ENCODE results near the gene AKR1B15. TPM values are rescaled to one million over a fixed set of nuclear protein-coding genes. Genes with fewer than 3 reads are reported as not detected.
"Not testable (repeated sequence)": the region's sequence is repeated elsewhere in the genome, so short reads cannot be mapped to it uniquely, and the experiment has no call there.

AKR1B15 gene
- total RNA-seq, 4 donors from 2014 or later: not detected

DNA sequence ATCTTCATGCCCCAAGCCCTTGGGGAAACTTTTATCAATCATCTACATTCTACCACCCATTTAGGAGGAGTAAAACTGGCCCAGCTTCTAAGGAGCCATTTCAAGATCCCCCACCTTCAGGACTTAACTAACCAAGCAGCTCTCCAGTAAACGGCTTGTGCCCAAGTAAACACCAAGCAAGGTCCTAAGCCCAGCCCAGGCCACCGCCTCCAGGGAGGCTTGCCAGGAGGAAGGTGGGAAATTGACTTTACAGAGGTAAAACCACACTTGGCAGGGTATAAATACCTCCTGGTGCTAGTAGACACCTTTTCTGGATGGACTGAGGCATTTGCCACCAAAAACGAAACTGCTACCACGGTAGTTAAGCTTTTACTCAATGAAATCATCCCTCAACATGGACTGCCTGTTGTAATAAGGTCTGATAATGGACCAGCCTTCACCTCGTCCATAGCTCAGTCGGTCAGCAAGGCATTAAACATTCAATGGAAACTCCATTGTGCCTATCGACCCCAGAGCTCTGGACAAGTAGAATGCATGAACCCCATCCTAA lies 5.6 kb downstream of the AKR1B15 start:
- Histone ChIP-seq H3K27ac (no peak overlapping the region), H3K36me3 (no peaks in the 10 kb centered on the region), H3K4me1 (no peaks in the 10 kb centered on the region), H3K9me3 (no peaks in the 10 kb centered on the region), H3K27me3 (no peaks in the 10 kb centered on the region), H3K4me3 (no peak overlapping the region)
- DNase-seq: no peak
- intact Hi-C loops (cut with DNase I; ENCODE audit: low total_unique reads): no loop called here
- TF ChIP-seq, protein P1, sequence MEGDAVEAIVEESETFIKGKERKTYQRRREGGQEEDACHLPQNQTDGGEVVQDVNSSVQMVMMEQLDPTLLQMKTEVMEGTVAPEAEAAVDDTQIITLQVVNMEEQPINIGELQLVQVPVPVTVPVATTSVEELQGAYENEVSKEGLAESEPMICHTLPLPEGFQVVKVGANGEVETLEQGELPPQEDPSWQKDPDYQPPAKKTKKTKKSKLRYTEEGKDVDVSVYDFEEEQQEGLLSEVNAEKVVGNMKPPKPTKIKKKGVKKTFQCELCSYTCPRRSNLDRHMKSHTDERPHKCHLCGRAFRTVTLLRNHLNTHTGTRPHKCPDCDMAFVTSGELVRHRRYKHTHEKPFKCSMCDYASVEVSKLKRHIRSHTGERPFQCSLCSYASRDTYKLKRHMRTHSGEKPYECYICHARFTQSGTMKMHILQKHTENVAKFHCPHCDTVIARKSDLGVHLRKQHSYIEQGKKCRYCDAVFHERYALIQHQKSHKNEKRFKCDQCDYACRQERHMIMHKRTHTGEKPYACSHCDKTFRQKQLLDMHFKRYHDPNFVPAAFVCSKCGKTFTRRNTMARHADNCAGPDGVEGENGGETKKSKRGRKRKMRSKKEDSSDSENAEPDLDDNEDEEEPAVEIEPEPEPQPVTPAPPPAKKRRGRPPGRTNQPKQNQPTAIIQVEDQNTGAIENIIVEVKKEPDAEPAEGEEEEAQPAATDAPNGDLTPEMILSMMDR (IDR thresholded peaks at IDR 0.05): no peak

DNA sequence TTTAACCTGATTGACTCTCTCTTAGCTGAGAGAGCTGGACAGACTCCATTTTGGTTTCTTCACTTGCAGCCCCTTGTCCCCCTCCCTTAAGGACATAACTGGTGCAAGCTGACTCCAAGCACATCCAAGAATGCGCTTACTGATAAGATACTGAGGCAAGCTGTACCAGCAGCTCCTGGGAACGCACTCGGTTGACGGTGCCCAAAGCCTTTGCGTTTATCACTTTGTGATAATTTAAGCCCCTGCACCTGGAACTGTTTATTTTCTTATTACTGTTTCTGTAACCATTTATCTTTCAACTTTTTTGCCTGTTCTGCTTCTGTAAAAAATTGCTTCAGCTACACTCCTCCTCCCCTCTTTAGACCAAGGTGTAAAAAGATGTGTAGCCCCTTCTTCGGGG lies 8.5 kb downstream of the AKR1B15 start:
- H3K27ac ChIP-seq: no peak overlapping the region
- no peaks in the 10 kb centered on the region for H3K9me3 ChIP-seq
- no peaks in the 10 kb centered on the region for H3K36me3 ChIP-seq
- H3K27me3 ChIP-seq: no peaks in the 10 kb centered on the region
- no peaks in the 10 kb centered on the region for H3K4me1 ChIP-seq
- DNase-seq: no peak
- no peak overlapping the region for H3K4me3 ChIP-seq
- no peak for TF ChIP-seq POLR2A (IDR thresholded peaks at IDR 0.05)
- TF ChIP-seq, protein P1 (IDR thresholded peaks at IDR 0.05): no peak
- intact Hi-C loops (cut with DNase I; ENCODE audit: low total_unique reads): no loop called here

DNA sequence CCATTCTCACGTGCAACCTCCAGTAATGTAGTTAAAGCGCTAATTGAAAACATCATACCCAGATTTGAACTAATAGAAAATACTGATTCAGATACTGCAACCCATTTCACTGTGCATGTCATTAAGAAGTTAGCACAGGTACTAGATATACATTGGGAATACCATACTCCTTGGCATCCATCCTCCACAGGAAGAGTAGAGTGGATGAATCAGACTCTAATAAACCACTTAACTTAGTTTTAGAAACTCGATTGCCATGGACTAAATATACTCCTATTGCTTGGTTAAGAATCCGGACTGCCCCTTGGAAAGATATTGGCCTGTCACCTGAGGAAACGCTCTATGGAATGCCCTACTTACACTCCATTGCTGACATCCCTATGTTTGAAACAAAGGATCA lies 9.5 kb downstream of the AKR1B15 start:
- TF ChIP-seq, protein P1 (IDR thresholded peaks at IDR 0.05): no peak
- TF ChIP-seq POLR2A (IDR thresholded peaks at IDR 0.05): no peak
- Histone ChIP-seq H3K4me3 (no peak overlapping the region), H3K9me3 (no peaks in the 10 kb centered on the region), H3K36me3 (no peaks in the 10 kb centered on the region), H3K4me1 (no peaks in the 10 kb centered on the region), H3K27ac (no peak overlapping the region), H3K27me3 (no peaks in the 10 kb centered on the region)
- DNase-seq: no peak
- intact Hi-C loops (cut with DNase I; ENCODE audit: low total_unique reads): no loop called here

DNA sequence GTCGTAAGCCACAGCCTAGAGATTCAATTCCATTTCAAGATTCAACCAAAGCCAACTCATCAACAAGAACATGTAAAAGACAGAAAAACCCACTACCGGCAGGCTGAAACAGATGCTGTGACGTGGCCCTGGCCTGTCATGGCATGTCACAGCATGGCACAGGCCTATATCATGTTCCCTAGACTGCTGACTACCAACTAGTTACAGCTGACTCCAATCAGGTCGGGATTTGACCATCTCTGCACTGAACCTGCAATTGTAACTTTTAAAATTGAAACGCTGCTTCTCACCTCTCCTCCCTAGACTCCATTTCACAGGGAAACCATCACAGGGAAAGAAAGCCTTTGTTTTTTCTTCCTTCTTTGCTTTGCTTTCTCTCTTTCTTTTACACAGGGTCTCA lies 12.7 kb downstream of the AKR1B15 start:
- H3K27ac ChIP-seq; H3K9me3 ChIP-seq; H3K4me1 ChIP-seq; H3K36me3 ChIP-seq; DNase-seq; H3K27me3 ChIP-seq; H3K4me3 ChIP-seq; intact Hi-C loops (cut with DNase I; ENCODE audit: low total_unique reads): not testable (repeated sequence)

DNA sequence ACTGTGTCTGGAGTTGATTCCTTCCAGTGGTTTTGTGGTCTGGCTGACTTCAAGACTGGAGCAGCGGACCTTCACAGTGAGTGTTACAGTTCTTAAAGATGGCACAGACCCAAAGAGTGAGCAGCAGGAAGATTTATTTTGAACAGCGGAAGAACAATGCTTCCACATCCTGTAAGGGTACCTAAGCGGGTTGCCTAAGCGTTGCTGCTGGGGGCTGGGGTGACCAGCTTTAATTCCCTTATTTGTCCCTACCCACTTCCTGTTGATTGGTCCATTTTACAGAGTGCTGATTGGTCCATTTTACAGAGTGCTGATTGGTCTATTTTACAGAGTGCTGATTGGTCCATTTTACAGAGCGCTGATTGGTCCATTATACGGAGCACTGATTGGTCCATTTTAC lies 13.2 kb downstream of the AKR1B15 start:
- TF ChIP-seq, protein P1 (IDR thresholded peaks at IDR 0.05): no peak
- no peak for TF ChIP-seq POLR2A (IDR thresholded peaks at IDR 0.05)

DNA sequence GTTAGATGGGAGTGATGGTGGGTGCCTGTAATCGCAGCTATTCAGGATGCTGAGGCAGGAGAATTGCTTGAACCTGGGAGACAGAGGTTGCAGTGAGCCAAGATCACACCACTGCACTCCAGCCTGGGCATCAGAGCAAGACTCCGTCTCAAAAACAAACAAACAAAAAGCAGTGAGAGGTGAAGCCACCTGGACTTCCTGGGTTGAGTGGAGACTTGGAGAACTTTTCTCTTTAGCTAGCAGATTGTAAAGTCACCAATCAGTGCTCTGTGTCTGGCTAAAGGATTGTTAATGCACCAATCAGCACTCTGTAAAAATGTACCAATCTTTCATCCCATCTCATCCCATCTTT lies 14.5 kb downstream of the AKR1B15 start:
- H3K27ac ChIP-seq; H3K36me3 ChIP-seq; H3K4me1 ChIP-seq; intact Hi-C loops (cut with DNase I; ENCODE audit: low total_unique reads); DNase-seq; H3K27me3 ChIP-seq; H3K9me3 ChIP-seq; H3K4me3 ChIP-seq: not testable (repeated sequence)

More for the DNA sequence above, 13.2 kb downstream of the AKR1B15 start:
- H3K27ac ChIP-seq: no peak overlapping the region
- H3K36me3 ChIP-seq: no peaks in the 10 kb centered on the region
- H3K4me1 ChIP-seq: no peaks in the 10 kb centered on the region
- no peak for DNase-seq
- intact Hi-C loops (cut with DNase I; ENCODE audit: low total_unique reads): no loop called here
- H3K27me3 ChIP-seq: no peaks in the 10 kb centered on the region
- no peaks in the 10 kb centered on the region for H3K9me3 ChIP-seq
- no peak overlapping the region for H3K4me3 ChIP-seq

Measured in uterus (tissue), 4 donors.